IPS-11a (cell line): ENCODE data around the gene CDC42EP5.

Experiments used
- H3K4me3 ChIP-seq: one replicate; pipeline ENCODE4 v1.5.1; 2013; ENCODE audit warnings: low read depth, low read length, control low read depth

Gene CDC42EP5

DNA sequence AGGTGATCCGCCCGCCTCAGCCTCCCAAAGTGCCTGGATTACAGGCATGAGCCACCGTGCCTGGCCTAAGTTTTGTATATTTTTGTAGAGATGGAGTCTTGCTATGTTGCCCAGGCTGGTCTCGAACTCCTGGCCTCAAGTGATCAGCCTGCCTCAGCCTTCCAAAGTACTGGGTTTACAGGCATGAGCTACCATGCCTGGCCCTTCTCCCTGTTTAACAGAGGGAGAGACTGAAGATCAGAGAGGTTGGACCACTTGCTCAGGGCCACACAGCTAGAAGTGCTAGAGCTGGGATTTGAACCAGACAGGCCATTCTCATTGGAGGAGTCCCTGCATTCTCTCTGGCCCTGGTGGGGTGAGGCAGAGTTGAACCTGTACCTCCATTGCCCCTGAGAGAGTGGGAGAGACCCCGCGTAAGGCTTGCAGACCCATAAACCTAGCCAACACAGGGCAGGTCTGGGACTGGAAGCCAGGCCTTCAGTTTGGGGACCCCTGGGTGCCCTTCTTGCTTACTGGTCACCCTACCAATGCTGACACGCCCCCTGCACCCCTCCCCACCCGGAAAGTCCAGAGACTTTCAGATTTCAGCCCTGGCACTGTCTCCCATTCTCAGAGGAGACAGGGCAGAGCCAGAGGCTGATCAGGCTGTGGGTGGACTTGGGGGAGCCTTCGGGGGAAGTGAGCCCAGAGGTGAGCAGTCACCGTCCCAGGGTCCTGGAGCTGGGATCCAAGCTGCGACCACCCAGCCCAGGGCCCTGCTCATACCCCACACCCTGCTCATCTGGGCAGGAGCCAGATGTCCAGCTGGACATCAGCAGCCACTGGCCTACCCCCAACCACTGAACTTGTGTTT, 44.5 kb downstream of the CDC42EP5 start:
- no peak overlapping the region for H3K4me3 ChIP-seq

DNA sequence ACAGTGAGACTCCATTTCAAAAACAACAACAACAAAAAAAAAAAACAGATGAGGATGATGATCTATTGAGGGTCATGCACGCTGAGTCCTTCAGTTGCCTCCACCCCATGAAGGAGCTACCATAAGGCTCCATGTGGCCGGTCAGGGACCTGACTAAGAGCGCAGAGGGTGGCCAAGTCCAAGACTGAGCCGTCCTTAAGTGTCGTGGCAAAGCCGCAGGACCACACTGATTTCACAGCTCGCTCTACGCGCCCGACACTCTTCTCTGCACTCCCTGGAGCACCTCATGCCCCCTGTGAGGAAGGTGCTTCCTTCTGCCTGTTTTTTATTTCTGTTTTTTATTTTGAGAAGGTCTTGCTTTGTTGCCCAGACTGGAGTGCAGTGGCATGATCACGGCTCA, 45.5 kb downstream of the CDC42EP5 start:
- H3K4me3 ChIP-seq = no peak overlapping the region

DNA sequence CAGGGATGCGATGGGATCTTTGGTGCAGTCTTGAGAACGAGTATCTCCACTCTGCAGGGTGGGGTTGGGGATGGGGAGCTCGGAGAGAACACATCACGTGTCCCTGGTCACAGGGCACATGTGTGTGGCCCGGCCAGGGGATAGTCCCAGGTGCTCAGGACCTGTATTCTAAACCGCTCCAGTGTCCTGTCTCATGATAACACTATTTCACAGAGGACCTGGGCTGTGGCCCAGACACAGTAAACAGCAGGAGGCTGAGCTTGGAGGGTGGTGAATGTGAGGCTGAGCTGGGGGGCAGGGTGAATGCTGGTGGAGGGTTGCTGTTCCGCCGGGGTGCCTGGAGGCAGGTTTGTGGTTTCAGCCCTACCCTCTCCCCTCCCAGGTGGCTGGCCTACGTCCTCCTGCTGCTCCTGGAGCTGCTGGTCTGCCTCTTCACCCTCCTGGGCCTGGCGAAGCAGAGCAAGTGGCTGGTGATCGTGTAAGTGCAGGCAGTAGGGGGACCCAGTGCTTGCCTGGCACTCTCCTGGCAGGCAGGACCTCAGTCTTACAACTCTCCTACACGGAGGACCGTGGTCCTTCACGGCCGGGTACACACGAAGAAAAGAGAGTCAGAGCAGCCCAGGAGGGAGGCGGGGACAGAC, 46.7 kb downstream of the CDC42EP5 start:
- no peak overlapping the region for H3K4me3 ChIP-seq

DNA sequence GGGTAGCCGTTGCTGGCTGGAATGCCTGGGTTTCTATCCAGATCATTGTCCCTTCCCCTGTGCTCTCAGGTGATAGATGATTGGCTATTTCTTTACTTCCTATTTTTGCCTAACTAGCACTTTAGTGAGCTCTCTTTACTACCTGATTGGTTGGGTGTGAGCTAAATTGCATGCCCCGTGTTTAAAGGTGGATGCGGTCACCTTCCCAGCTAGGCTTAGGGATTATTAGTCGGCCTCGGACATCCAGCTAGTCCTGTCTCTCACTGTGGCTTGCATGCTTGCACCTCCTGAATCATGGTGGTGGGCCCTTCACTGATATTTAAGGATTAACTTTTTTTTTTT, 47.7 kb downstream of the CDC42EP5 start:
- H3K4me3 ChIP-seq = no peak overlapping the region

DNA sequence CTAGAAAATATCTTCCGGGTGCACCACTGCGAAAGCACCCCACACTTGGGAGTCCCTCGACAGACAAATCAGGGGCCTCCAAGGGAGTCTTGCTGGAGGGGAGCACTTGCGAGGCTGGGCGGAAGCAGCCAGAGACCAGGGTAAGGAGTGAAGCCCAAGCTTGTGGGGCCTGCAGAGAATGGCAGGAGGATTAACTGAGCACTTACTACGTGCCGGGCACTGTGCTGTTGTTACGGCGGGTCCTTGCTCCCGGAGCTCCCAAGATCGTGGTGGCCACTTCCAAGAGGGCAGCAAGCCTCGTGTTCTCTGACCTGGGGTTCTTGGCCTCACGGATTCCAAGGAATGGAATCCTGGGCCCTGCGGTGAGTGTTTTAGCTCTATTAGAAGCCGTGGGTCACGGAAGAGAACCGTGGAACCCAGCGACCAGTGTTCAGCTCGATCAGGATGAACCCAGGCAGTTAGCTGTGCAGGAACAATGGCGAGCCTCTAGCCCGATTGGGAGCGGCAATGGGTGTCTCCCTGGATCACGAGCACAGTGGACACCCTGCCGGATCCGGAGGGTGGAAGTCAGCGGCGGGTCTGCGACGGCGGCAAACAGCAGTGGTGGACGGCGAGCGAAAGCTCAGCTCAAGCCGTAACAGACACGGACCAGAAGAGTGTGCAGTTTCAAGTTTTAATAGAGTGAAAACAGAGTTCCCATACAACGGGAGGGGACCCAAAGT, 48.3 kb downstream of the CDC42EP5 start:
- no peak overlapping the region for H3K4me3 ChIP-seq

DNA sequence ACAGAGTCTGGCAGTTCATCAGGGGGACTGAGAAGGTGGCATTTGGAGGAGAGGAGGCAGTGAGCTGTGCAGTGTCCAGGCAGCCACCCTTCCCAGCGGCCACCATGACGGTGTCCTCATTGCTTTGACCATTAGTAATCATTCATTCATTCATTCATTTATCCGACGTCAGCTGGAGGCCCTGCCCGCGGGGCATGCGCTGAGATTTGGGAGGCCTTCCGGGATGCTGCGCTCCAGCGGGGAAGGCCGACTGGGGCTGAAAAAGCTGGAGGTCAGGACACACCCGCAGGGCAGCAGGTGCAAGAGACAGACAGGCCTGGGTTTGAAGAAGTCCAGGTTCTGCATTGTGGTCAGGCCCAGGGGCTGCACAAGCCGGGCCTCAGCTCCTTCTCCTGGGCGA, 48.9 kb downstream of the CDC42EP5 start:
- H3K4me3 ChIP-seq = no peak overlapping the region

DNA sequence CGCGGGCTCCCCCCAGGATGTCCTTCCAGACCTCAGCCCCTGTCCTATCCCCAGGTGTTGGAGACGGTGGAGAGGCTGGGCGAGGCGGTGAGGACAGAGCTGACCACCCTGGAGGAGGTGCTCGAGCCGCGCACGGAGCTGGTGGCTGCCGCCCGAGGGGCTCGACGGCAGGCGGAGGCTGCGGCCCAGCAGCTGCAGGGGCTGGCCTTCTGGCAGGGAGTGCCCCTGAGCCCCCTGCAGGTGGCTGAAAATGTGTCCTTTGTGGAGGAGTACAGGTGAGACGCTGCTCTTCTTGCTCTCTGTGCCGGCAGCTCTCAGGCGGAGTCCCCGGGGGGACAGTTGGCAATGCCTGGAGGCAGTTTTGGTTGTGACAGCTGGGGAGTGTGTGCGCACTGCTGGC, 51.0 kb downstream of the CDC42EP5 start:
- no peak overlapping the region for H3K4me3 ChIP-seq

DNA sequence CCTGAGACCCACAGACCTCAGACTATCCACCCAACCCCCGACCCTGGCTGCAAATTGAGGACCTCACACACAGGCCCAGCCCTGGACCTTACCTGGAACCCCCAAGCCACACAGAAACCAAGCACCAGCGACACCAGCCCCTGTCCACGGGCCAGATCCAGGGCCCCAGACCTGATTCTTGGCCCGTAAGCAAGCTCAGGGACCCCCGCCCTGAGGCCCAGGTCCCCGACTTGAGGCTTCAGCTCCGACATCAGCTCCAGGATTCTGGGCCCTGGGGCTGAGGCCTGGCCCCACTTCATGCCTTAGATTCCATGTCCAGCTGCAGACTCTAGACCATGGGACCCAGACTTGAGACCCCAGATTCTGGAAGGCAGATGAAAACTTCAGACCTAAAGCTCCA, 51.6 kb downstream of the CDC42EP5 start:
- no peak overlapping the region for H3K4me3 ChIP-seq

DNA sequence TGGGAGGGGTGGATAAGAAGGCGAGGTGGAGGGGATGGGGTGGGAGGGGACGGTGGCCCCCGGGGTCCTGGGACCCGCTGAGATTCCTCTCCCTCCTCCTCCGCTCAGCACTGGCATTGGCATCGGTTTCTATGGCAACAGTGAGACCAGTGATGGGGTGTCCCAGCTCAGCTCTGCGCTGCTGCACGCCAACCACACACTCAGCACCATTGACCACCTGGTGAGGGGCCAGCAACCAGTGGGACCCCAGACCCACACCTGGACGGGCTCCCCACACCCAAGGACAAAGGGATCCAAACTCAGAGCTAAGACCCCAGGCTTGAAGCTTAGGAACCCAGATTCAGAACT, 52.0 kb downstream of the CDC42EP5 start:
- no peak overlapping the region for H3K4me3 ChIP-seq

DNA sequence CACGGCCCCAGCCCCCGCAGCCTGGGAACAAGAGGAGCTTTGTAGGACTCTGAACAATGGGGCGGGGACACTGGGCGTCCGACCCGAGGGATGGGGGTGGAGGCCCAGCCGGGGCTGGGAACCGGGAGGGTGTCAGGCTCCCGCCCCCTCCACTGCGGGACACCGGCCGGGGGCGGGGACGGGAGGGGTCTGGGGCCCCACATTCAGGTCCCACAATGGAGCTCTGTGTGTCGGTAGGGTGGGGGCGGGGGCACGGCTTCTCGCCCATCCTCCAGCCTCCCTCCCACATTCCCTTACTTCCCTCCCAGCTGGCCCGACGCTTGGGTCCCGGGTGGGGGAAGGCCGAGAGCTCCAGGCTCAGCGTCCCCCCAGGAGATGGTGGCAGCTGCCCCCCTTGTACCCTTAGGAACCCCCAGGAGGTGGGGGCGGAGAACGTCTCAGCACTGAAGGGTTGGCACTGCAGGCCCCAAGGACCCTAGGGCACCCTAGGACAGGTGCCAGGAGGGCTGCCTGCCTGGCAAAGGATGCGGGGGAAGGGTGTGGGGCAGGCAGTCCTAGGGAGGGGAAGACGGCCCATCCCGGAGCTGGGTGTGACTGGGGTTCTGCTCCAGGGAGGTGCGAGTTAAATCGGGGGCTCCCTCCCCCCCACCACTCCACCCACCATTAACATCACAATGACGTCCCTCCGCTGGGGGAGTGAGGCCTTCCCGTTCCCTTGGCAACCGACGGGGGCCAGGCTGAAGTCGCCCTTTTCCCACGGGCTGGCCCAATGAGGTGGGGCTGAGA, 52.5 kb downstream of the CDC42EP5 start:
- no peak overlapping the region for H3K4me3 ChIP-seq

DNA sequence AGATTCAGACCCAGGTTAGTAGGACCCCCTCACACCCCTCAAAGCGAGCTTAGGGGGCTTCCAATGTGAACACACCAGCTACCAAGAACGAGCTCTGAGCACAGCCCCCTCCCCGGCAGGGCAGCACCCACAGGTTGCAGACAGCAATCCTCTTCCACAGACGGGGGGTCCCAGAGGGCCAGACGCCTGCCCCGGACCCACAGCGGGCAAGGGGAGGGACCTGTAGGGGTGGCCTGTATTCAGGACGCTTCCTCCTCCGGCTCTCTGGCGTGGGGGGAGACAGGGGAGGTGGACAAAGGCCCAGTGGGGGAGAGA, 53.1 kb downstream of the CDC42EP5 start:
- no peak overlapping the region for H3K4me3 ChIP-seq

DNA sequence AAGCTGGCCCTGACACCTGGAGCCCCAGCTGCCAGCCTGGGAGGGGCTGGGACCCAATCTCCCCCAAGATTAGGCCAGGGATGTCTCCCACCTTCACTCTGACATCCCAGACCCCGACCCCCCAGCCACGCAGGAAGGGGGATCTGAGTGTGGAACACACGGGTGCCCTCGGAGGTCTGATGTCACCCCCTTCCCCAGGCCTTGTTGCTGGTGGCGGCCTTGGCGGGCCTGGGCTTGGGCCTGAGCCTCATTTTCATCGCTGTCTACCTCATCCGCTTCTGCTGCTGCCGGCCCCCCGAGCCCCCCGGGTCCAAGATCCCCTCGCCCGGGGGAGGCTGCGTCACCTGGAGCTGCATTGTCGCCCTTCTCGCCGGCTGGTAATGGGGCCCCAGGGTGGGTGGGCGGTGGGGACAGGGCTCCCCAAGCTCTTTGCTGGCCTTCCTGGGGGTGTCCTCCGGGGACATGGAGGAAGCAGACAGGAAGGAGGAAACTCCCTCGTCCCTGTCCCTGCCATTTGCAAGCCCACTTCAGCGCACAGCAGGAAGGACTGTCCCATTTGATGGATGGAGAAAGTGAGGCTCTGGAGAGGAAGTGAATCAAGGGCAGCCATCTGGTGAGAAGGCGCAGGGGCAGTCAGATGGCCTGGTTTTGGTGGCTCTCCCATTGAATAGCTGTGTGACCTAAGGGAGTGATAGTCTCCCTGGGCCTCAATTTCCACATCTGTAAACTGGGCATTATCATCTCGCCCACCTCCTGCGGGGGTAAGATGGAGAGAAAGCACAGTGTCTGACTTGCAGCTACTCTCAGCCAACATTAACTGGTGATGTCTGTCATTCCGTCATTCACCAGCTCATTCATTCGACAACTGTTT, 53.9 kb downstream of the CDC42EP5 start:
- H3K4me3 ChIP-seq = no peak overlapping the region

DNA sequence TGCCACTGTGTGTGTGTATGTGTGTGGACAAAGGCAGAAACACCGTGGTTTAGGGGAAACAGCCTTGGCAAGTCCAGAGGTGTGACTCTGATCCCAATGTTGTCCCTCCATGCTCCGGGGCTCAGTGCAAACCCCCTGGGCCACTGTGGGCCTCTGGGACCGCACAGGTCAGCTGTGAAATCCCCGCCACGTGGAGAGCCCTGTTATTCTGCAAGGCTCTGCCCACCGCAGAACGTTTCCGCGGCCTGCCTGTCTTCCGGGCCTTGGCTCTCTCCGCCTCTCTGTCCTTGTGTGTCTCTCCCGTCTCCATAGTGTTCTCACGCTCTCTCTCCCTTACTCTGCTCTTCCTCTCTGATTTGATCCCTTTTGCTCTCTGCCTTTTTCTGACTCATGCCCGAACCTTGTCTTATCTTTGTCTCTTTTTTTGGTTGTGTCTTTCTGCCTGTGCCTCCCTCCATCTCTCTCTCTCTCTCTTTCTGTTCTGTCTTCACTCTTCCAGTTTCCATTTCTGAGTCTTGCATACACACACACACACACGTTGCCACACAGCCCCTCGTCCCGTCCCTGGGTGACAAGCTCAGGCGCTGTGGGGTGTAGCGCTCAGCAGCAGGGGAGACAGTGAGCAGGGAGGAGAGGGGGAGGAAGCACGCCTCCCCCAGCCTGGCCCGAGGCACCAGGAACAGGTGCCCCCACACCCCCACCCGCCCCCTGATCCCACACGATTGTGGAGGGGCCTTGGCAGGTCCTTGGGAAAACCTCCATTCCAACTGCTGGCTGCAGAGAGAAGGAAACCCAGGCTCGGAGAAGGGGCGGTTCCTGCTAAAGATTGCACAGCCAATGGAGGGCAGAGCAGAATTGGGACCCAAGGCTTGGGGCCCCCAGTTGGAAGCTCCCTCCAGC, 54.8 kb downstream of the CDC42EP5 start:
- no peak overlapping the region for H3K4me3 ChIP-seq

DNA sequence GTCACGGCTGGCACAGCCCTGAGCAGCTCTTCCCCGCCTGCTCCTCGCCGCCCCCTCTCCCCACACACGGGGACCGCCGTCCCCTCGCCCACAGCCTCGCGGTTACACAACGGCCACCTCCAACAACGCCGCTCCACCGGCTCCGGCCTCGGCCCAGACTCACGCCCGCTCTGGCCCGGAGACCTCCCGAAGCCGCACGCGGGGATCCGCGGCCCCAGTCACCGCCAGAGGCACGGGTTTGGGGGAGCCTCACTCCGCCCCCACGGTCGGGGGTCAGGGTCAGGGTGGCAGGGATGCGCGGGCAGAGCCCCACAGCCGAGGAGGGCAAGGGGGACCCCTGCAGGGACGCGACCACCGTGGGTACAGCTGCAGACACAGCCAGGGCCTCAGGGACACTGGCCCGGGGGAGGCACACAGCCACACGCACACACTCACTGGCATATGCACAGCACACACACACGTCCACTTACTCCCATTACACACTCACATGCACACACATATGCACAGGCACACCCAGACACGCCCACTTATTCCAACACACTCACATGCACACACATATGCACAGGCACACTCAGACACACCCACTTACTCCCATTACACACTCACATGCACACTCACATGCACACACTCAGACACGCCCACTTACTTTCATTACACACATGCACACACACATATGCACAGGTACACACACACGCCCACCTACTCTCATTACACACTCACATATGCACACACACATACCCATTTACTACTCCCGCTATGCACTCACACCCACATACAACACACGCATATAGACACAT, 56.2 kb downstream of the CDC42EP5 start:
- H3K4me3 ChIP-seq = no peak overlapping the region

DNA sequence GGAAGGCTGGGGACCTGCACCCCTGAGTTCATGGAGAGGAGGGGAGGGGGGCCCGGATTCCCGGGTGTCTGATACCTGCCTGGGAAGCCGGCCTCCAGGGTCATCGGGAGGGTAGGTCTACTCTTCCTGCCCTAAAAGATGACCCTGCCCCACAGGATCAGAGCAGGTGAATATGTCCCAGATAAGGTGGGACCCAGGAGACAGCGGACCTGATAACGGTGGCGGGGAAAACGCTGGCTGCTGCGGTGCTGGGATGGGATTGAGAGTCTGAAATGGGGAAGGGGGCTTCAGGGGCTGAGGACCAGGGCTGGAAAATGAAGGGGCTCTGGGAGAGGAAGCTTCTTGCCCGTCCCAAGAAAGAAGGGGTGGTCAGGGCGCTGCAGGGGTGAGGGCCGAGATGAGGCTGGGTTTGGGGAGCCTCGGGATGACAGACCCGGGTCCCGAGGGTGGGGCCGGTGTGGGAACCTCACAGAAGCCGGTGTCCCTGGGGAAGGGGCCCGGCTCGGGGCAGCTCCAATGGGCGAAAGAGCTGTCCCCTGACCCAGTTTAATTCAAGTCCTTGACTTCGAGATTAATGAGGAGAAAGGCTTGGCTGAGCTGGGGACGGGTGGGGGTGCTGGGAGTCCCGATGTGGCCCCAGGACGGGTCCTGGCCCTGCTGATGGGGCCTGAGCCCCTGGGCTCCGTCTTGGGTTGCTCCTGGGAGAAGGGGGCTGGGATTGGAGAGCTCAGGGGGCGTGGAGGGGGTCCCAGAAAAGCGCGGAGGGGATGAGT, 57.0 kb downstream of the CDC42EP5 start:
- H3K4me3 ChIP-seq = peak overlapping the region; percentile 53

DNA sequence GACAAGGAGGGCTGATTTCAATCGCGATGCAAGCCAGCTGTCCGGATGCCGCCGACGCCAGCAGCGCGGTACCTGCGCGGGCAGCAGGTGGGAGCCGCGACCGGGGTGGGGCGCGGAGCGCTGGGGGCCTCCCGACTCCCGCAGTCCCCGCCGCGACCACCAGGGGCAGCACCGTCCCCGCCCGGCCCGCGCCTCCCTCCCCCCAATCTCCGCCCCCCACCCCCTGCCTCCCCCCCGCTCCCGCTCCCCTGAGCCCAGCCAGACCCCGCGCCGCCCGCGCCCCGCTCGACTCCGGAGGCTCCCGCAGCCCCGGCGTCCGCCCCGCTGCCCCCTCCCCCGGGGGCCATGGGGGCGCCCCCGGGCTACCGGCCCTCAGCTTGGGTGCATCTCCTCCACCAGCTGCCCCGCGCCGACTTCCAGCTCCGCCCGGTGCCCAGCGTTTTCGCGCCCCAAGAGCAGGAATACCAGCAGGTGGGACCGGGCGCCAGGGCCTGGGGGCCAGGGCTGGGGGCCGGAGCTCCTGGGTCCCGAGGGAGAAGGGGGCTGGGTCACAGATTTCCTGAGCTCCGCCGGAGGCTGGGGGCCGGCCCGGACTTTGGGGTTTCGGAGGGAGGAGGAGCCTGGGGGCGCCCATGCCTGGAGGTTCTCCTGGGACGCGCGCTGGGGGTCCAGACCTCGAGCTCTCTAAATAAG, 57.7 kb downstream of the CDC42EP5 start, which contains the start of gene TTYH1:
Gene TTYH1, plus strand, starts transcription at position 257 of the 693 bp plus-strand sequence. Its CDS starts 89 bp downstream, at position 346.
- H3K4me3 ChIP-seq = peak within 1 kb of the TSS; percentile 53
